GM12872 (cell line): ENCODE results near the gene NLGN1.

Source experiments
- CTCF ChIP-seq: IDR thresholded peaks from 3 replicates; pipeline ENCODE4 v1.5.1; 2011; ENCODE audit warnings: low read depth, mild to moderate bottlenecking, low read length, moderate library complexity; ENCODE audit not compliant: insufficient read depth

The NLGN1 gene

GRCh38 chr3:173730391-173730790 lies 332.8 kb downstream of the NLGN1 start:
- TF ChIP-seq CTCF = no peak

DNA sequence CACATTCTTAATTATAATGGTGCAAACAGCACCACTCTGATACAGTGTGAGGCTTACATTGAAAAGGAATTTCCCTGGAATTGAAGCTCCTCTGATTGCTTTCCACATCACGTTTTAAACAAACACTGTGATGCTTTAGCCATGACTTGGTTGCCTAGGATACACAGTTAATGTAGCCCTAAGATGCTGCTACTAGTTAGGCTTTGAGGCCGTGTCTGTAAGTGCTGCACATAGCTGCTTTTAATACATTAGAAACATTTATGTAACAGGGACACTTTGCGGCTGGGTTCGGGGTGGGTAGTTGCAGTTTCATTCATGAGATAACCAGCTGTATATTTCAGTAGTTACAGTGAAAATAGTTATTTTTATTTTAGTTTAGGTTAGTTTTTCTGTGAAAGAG lies 334.7 kb downstream of the NLGN1 start:
- TF ChIP-seq CTCF = no peak

- TF ChIP-seq CTCF = peak; percentile 35; the same call in 1 of the 3 replicates
Observed at GRCh38 chr3:173733029-173733652, 335.6 kb downstream of the NLGN1 start.

GRCh38 chr3:173734473-173734872 lies 336.9 kb downstream of the NLGN1 start:
- TF ChIP-seq CTCF = no peak

DNA sequence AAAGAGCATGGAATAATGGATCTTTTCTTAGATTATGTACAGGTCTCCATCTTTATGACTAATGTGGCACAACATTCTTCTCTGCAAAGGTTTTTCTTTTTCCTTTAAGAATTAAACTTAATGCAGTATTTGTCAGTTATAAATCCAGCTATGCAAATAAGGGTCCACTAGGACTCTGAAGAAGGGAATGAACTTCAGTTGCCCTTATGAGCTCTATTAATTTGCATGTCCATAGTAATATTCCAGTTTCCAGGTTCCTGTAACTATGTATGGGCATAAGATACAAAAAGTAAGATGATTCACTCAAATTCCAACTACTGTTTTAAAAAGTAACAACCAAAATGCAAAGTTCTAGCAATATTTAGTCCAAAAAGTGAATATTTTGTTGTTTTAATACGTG lies 337.4 kb downstream of the NLGN1 start:
- TF ChIP-seq CTCF = no peak

- TF ChIP-seq CTCF = no peak
Observed at GRCh38 chr3:173735841-173736240, 338.3 kb downstream of the NLGN1 start.

DNA sequence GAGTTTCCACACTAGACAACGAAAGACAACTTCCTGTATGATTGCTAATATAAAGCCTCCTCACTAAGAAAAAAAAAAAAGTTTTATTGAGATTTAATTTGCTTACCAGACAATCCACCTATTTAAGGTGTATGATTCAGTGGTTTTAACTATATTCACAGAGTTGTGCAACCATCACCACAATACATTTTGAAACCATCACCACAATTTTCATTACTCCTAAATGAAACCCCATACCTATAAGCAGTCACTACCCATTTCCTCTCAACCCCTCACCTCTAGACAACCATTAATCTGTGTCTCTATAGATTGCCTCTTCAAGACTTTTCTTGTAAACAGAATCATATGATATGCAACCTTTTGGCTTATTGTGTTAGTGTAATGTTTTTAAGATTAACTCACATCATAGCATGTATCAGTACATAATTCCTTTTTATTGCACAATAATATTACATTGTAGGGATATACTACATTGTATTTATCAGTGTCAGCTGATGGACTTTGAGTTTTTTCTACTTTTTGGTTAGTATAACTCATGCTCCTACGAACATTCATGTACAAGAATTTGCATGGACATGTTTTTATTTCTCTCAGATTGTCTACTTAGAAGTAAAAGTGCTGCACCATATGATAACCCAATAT lies 339.7 kb downstream of the NLGN1 start:
- no peak for TF ChIP-seq CTCF

DNA sequence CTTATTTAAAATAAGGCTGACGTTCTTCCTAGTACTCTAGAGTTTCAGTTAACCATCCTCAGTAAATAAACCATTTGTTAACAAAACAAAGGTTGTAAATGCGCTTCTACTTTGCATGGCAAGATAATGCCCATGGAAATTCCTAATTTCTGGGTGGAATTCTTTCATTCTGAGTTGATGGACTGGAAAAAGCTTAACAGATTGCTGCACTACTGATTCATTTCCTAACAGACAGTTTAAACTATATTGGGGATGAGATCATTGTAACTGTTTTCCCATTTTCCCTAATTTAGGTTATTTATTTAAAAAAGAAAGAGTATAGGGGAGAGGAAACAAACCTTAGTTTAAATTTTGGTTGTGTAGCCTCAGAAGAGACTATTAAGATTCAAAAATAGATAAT lies 342.2 kb downstream of the NLGN1 start:
- no peak for TF ChIP-seq CTCF
